KMS-11 (cell line): ENCODE results near the gene FBXL7.

ENCODE experiments used
- H2AFZ ChIP-seq: fragments of 200-600 bp; sonication (generic); 2 replicates; pipeline ENCODE4 v1.6.1; 2016; ENCODE audit warnings: antibody characterized with exemption, mixed run types, low read depth
- H3K27ac ChIP-seq: fragments of 200-600 bp; sonication (generic); 2 replicates; pipeline ENCODE4 v1.6.1; 2016; ENCODE audit warnings: mild to moderate bottlenecking, mixed run types
- H3K27me3 ChIP-seq: fragments of 200-600 bp; sonication (generic); 2 replicates; pipeline ENCODE4 v1.6.1; 2017; ENCODE audit warnings: mild to moderate bottlenecking, low read depth, mixed run types, moderate library complexity; ENCODE audit not compliant: insufficient read depth
- H3K36me3 ChIP-seq: fragments of 200-600 bp; sonication (generic); 2 replicates; pipeline ENCODE4 v1.6.1; 2017; ENCODE audit warnings: mild to moderate bottlenecking, mixed run types; ENCODE audit not compliant: insufficient read depth
- H3K4me1 ChIP-seq: fragments of 200-600 bp; sonication (generic); 2 replicates; pipeline ENCODE4 v1.6.1; 2016; ENCODE audit warnings: mild to moderate bottlenecking, low read depth, mixed run types; ENCODE audit not compliant: poor library complexity, severe bottlenecking
- H3K4me2 ChIP-seq: fragments of 200-600 bp; sonication (generic); 2 replicates; pipeline ENCODE4 v1.7.0; 2016; ENCODE audit warnings: mild to moderate bottlenecking, mixed run types
- H3K4me3 ChIP-seq: fragments of 200-600 bp; sonication (generic); IDR thresholded peaks from 2 replicates; pipeline ENCODE4 v1.6.1; 2017; ENCODE audit warnings: low read depth, low read length, mixed read lengths; ENCODE audit not compliant: insufficient read depth
- H3K79me2 ChIP-seq: fragments of 200-600 bp; sonication (generic); 2 replicates; pipeline ENCODE4 v1.6.1; 2016; ENCODE audit warnings: low read depth, mixed run types; ENCODE audit not compliant: insufficient read depth
- H3K9ac ChIP-seq: fragments of 200-600 bp; sonication (generic); 2 replicates; pipeline ENCODE4 v1.6.1; 2016; ENCODE audit warnings: mild to moderate bottlenecking, mixed run types
- H4K20me1 ChIP-seq: fragments of 200-600 bp; sonication (generic); 2 replicates; pipeline ENCODE4 v1.6.1; 2016; ENCODE audit warnings: mild to moderate bottlenecking, mixed run types; ENCODE audit not compliant: insufficient read depth
- TF ChIP-seq, protein P1 (sequence below): fragments of 200-600 bp; sonication (generic); conservative IDR thresholded peaks from 2 replicates; pipeline ENCODE4 v1.6.1; 2017; ENCODE audit warnings: low read depth, mild to moderate bottlenecking, antibody characterized with exemption, low read length, moderate library complexity, mixed read lengths

The FBXL7 gene

DNA sequence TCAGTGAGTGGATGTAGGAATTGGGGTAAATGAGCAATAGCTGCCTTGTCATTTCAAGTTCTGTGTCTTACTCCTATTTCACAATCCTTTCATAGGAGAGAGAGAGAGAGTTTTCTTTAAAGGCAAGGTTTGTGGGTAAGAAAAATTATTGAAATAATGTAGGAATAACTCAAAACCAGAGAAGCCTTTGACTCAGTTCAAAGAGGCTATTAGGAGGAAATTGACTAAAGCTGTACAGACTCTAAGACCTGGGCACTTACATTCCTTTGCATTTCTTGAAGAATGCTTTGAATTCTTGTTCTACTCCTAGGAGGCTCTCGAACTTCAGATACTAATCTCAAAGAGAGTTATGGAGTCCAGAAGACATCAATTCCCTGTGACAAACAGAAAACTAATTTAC is 257.1 kb downstream of the FBXL7 start:
- no peak overlapping the region for H2AFZ ChIP-seq
- no peak overlapping the region for H3K4me3 ChIP-seq
- peaks cover 10% of the 10 kb centered on the region; the same call in 1 of the 2 replicates for H3K79me2 ChIP-seq
- TF ChIP-seq, protein P1, sequence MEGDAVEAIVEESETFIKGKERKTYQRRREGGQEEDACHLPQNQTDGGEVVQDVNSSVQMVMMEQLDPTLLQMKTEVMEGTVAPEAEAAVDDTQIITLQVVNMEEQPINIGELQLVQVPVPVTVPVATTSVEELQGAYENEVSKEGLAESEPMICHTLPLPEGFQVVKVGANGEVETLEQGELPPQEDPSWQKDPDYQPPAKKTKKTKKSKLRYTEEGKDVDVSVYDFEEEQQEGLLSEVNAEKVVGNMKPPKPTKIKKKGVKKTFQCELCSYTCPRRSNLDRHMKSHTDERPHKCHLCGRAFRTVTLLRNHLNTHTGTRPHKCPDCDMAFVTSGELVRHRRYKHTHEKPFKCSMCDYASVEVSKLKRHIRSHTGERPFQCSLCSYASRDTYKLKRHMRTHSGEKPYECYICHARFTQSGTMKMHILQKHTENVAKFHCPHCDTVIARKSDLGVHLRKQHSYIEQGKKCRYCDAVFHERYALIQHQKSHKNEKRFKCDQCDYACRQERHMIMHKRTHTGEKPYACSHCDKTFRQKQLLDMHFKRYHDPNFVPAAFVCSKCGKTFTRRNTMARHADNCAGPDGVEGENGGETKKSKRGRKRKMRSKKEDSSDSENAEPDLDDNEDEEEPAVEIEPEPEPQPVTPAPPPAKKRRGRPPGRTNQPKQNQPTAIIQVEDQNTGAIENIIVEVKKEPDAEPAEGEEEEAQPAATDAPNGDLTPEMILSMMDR, result no peak
- H3K9ac ChIP-seq, result no peak overlapping the region
- H3K36me3 ChIP-seq, result no peaks in the 10 kb centered on the region
- H3K27ac ChIP-seq, result no peak overlapping the region
- H4K20me1 ChIP-seq, result no peaks in the 10 kb centered on the region
- H3K27me3 ChIP-seq, result no peaks in the 10 kb centered on the region
- H3K4me1 ChIP-seq, result no peaks in the 10 kb centered on the region
- H3K4me2 ChIP-seq, result no peak overlapping the region

DNA sequence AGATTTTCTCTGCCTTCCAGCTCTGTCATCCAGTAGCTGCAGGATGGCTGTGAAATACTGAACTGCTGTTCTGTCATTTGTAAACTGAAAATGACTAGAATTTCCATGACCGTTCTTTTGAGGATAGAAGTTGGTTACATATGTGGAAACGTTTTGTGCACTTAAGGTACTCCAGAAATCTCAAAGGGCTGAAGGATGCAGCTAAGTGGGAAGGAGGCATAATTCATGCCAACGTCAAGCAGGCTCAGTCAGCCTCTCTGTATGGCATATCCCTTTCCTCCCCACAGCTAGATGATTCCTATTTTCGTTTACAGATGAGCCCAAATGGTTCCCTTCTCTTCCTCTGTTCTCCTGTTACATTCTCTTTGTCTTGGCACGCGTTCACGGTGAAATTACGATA is 257.6 kb downstream of the FBXL7 start:
- Histone ChIP-seq H3K79me2 (peaks cover 10% of the 10 kb centered on the region; the same call in 1 of the 2 replicates), H3K9ac (no peak overlapping the region)

DNA sequence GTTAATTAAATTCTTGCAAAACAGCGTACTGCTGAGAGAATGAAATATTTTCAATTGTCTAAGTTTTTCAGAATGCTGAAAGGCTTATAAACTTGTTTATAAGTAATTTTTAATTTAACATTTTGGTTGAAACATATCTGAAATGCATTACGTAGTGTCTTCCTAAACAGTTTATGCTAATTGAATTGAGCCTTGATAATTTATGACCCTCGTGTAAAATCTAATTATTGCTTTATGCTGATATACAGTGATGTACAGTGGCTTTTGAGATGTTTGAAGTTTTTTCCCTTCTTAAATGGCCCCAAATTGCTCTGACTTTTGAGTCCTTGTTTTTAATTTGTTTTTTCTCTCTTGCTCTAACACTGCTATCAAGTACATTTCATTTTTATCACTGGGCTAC is 262.7 kb downstream of the FBXL7 start:
- H3K79me2 ChIP-seq, result peaks cover 10% of the 10 kb centered on the region; the same call in 1 of the 2 replicates
- H3K4me1 ChIP-seq, result no peaks in the 10 kb centered on the region
- H3K27me3 ChIP-seq, result no peaks in the 10 kb centered on the region
- H4K20me1 ChIP-seq, result no peaks in the 10 kb centered on the region
- H3K4me3 ChIP-seq, result no peak overlapping the region
- H3K36me3 ChIP-seq, result no peaks in the 10 kb centered on the region
- H3K9ac ChIP-seq, result no peak overlapping the region
- no peak overlapping the region for H2AFZ ChIP-seq
- no peak overlapping the region for H3K27ac ChIP-seq
- no peak overlapping the region for H3K4me2 ChIP-seq
- TF ChIP-seq, protein P1, result no peak

More for the DNA sequence above, 257.6 kb downstream of the FBXL7 start:
- TF ChIP-seq, protein P1, result no peak
- Histone ChIP-seq H3K4me1 (no peaks in the 10 kb centered on the region), H3K27me3 (no peaks in the 10 kb centered on the region), H4K20me1 (no peaks in the 10 kb centered on the region), H3K4me2 (no peak overlapping the region), H3K27ac (no peak overlapping the region), H2AFZ (no peak overlapping the region), H3K36me3 (no peaks in the 10 kb centered on the region), H3K4me3 (no peak overlapping the region)

DNA sequence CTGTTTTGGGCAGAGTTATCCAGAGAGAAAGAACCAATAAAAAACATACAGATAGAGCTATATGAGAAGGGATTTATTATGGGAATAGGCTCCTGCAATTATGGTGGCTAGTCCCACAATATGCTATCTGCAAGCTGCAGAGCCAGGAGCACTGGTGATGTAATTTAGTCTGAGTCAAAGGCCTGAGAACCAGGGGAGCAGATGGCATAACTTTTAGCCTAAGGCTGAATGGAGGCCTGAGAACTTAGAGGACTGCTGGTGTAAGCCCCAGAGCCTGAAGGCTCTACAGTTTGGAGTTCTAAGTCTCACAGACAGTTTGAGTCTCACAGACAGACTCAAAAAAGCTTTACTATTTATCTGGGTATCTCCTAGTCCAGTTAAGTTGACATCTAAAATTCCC is 263.8 kb downstream of the FBXL7 start:
- no peaks in the 10 kb centered on the region for H3K27me3 ChIP-seq
- H3K4me1 ChIP-seq, result no peaks in the 10 kb centered on the region
- H3K27ac ChIP-seq, result no peak overlapping the region
- peaks cover 5% of the 10 kb centered on the region; the same call in 1 of the 2 replicates for H3K79me2 ChIP-seq
- no peak overlapping the region for H2AFZ ChIP-seq
- no peaks in the 10 kb centered on the region for H4K20me1 ChIP-seq
- no peaks in the 10 kb centered on the region for H3K36me3 ChIP-seq
- H3K9ac ChIP-seq, result no peak overlapping the region
- TF ChIP-seq, protein P1, result no peak
- H3K4me2 ChIP-seq, result no peak overlapping the region
- no peak overlapping the region for H3K4me3 ChIP-seq

DNA sequence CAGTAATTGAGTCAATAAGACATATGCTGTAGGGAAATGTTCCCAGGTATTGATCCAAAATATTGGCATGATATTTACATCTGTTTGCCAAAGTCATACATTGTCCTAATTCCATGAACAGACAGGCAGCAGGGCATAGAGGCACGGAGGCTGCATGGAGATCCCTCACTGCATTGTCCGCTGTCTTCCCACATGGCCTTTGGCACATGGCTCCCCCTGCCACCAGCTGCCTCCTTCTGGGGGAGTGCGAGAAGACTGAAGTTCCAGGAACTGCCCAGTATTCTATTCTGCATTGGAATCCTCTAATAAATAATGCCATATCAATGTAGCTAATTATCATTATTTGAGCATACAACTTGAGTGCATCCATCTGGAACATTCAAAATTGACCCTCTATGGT is 269.0 kb downstream of the FBXL7 start:
- Histone ChIP-seq H4K20me1 (no peaks in the 10 kb centered on the region), H3K79me2 (no peaks in the 10 kb centered on the region), H3K4me1 (no peaks in the 10 kb centered on the region), H3K9ac (no peak overlapping the region), H2AFZ (no peak overlapping the region), H3K4me3 (no peak overlapping the region), H3K4me2 (no peak overlapping the region), H3K27ac (no peak overlapping the region), H3K27me3 (no peaks in the 10 kb centered on the region), H3K36me3 (no peaks in the 10 kb centered on the region)
- TF ChIP-seq, protein P1, result no peak
